Fibroblast of skin of scalp (primary cell): ENCODE results near the gene SLX9.
"Not testable (repeated sequence)": the region's sequence is repeated elsewhere in the genome, so short reads cannot be mapped to it uniquely, and the experiment has no call there.

Experiments used
- DNase-seq: peaks from one replicate; pipeline ENCODE4 v3.0.0-alpha.2; 2013

Gene SLX9

GRCh38 chr21:44902268-44903049 lies 37.4 kb upstream of the SLX9 start:
- DNase-seq: no peak

- no peak for DNase-seq
These were observed 36.7 kb upstream of the SLX9 start for GRCh38 chr21:44903050-44903685.

GRCh38 chr21:44903689-44904088 lies 36.1 kb upstream of the SLX9 start:
- no peak for DNase-seq

- no peak for DNase-seq
These were observed 35.5 kb upstream of the SLX9 start for GRCh38 chr21:44904141-44904923.

GRCh38 chr21:44905016-44905727 lies 34.7 kb upstream of the SLX9 start:
- DNase-seq: no peak

- no peak for DNase-seq
These were observed 34.1 kb upstream of the SLX9 start for GRCh38 chr21:44905728-44906090.

- no peak for DNase-seq
These were observed 32.4 kb upstream of the SLX9 start for GRCh38 chr21:44907225-44907965.

- peak; percentile 27 for DNase-seq
These were observed 31.6 kb upstream of the SLX9 start for GRCh38 chr21:44907966-44908895.

GRCh38 chr21:44908908-44909307 lies 30.9 kb upstream of the SLX9 start:
- no peak for DNase-seq

GRCh38 chr21:44909719-44910118 lies 30.1 kb upstream of the SLX9 start:
- no peak for DNase-seq

- no peak for DNase-seq
These were observed 29.4 kb upstream of the SLX9 start for GRCh38 chr21:44910229-44911067.

- DNase-seq: no peak
These were observed 28.8 kb upstream of the SLX9 start for GRCh38 chr21:44911068-44911383.

GRCh38 chr21:44911384-44912157 lies 28.3 kb upstream of the SLX9 start:
- no peak for DNase-seq

GRCh38 chr21:44912158-44912473 lies 27.7 kb upstream of the SLX9 start:
- DNase-seq: no peak

GRCh38 chr21:44912506-44913412 lies 27.1 kb upstream of the SLX9 start:
- not testable (repeated sequence) for DNase-seq

GRCh38 chr21:44913425-44914175 lies 26.2 kb upstream of the SLX9 start:
- DNase-seq: no peak

GRCh38 chr21:44914176-44914874 lies 25.5 kb upstream of the SLX9 start:
- DNase-seq: no peak
